ENCODE results near the gene CCDC91. TPM values are rescaled to one million over a fixed set of nuclear protein-coding genes. Genes with fewer than 3 reads are reported as not detected.
A peak's percentile ranks its signal among the peaks of the same experiment; 100 is the strongest.

CCDC91 gene
- total RNA-seq, 6 donors from 2014 or later, result 27.7 to 77.5 (median 30.2) TPM

- Histone ChIP-seq H3K36me3 (no peaks in the 10 kb centered on the region), H3K4me3 (no peak overlapping the region), H3K4me1 (no peaks in the 10 kb centered on the region), H3K27me3 (no peaks in the 10 kb centered on the region), H3K27ac (no peak overlapping the region), H3K9me3 (no peaks in the 10 kb centered on the region)
- WGBS, 2 donors, result 92% methylated on average over 1 of the region's 1 CpG
- TF ChIP-seq POLR2AphosphoS5 (IDR thresholded peaks at IDR 0.05), result no peak
- TF ChIP-seq EP300 (IDR thresholded peaks at IDR 0.05), result no peak
- TF ChIP-seq POLR2A (IDR thresholded peaks at IDR 0.05), result no peak
- TF ChIP-seq, protein P1, sequence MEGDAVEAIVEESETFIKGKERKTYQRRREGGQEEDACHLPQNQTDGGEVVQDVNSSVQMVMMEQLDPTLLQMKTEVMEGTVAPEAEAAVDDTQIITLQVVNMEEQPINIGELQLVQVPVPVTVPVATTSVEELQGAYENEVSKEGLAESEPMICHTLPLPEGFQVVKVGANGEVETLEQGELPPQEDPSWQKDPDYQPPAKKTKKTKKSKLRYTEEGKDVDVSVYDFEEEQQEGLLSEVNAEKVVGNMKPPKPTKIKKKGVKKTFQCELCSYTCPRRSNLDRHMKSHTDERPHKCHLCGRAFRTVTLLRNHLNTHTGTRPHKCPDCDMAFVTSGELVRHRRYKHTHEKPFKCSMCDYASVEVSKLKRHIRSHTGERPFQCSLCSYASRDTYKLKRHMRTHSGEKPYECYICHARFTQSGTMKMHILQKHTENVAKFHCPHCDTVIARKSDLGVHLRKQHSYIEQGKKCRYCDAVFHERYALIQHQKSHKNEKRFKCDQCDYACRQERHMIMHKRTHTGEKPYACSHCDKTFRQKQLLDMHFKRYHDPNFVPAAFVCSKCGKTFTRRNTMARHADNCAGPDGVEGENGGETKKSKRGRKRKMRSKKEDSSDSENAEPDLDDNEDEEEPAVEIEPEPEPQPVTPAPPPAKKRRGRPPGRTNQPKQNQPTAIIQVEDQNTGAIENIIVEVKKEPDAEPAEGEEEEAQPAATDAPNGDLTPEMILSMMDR (IDR thresholded peaks at IDR 0.05), result no peak
- DNase-seq (no peak), ATAC-seq (ENCODE audit: low FRiP score in 2 of 2) (no peak)
Observed at GRCh38 chr12:28484156-28484555, 293.9 kb downstream of the CCDC91 start.

GRCh38 chr12:28486521-28486920 lies 296.3 kb downstream of the CCDC91 start:
- WGBS, 2 donors, result 94 to 100% methylated on average over 1 of the region's 1 CpG
- Histone ChIP-seq H3K4me3 (no peak overlapping the region), H3K36me3 (no peaks in the 10 kb centered on the region), H3K27me3 (no peaks in the 10 kb centered on the region), H3K27ac (no peak overlapping the region), H3K9me3 (no peaks in the 10 kb centered on the region), H3K4me1 (no peaks in the 10 kb centered on the region)
- DNase-seq (no peak), ATAC-seq (ENCODE audit: low FRiP score in 2 of 2) (no peak)
- no peak for TF ChIP-seq EP300 (IDR thresholded peaks at IDR 0.05)
- TF ChIP-seq, protein P1 (IDR thresholded peaks at IDR 0.05), result no peak

DNA sequence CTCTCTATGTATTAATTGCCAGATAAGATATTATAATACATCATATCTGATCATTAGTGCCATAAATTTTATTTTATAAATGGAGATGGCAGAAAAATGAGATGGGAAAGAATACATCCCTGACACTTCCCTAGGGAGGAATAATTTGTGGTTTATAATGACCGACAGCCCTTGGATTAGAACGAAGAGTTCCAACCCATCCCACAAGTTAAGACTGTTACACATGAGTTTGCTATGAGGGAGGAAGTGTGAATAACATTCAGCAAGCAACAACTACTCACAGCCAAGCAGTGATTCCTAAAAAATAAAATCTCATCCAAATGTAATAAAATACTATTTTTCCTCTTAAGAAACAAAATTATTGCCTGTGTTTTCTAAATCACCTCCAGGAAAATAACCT lies 299.0 kb downstream of the CCDC91 start:
- 87 to 100% methylated on average over 2 of the region's 2 CpGs for WGBS, 2 donors

DNA sequence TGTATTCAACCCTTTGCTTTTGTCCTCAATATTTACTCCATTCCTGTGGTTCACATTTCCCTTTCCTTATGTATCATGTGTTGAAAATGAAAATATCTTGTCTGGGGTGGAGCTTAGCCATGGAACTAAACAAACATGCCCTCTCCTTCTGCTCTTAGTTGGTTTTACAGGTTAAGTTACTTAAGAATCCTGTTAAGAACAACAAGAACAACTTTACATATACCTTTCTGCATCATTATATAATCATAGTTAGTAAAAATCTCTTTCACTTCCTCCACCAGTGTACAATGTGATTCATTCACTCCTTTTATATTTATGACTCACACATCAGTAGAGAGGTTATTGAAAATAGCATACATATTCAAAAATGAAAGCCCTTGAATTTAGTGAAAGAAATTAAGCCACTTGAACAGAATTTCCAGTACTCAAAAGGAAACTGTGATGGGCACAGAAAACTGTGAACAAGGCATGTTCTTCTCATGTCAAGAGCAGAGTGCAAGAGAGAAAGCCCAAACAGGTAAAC lies 307.7 kb downstream of the CCDC91 start:
- Histone ChIP-seq H3K27ac (no peak overlapping the region), H3K27me3 (no peaks in the 10 kb centered on the region), H3K4me3 (no peak overlapping the region), H3K36me3 (no peaks in the 10 kb centered on the region), H3K9me3 (no peaks in the 10 kb centered on the region), H3K4me1 (no peaks in the 10 kb centered on the region)
- no peak for TF ChIP-seq POLR2AphosphoS5 (IDR thresholded peaks at IDR 0.05)
- no peak for ATAC-seq (ENCODE audit: low FRiP score in 2 of 2)
- no peak for DNase-seq

More for the DNA sequence above, 299.0 kb downstream of the CCDC91 start:
- Histone ChIP-seq H3K4me3 (no peak overlapping the region), H3K27me3 (no peaks in the 10 kb centered on the region), H3K4me1 (no peaks in the 10 kb centered on the region), H3K36me3 (no peaks in the 10 kb centered on the region), H3K27ac (no peak overlapping the region), H3K9me3 (no peaks in the 10 kb centered on the region)
- TF ChIP-seq EP300 (IDR thresholded peaks at IDR 0.05), result no peak
- ATAC-seq (ENCODE audit: low FRiP score in 2 of 2) (peak in 1 of 2 donors; percentile 82), DNase-seq (no peak)

DNA sequence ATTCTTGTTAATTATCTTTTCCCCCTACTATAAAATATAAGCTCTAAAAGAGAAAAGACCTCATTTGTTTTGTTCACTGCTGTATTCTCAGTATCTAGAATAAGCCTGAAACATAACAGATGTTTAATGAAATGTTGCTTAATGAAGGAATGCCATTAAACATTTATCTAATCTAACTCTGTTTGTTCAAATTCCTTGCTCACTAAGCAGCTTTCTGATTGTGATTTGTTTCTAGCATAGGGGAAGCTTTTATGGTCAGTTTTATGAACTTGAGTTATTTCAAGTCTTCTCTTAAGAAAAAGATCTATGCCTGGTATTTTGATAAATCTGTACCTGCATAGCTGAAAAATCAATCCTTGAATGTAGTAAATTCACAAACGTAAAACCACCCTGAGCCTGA lies 308.6 kb downstream of the CCDC91 start:
- ATAC-seq (ENCODE audit: low FRiP score in 2 of 2), result no peak
- TF ChIP-seq POLR2AphosphoS5 (IDR thresholded peaks at IDR 0.05), result no peak
- no peak for TF ChIP-seq EP300 (IDR thresholded peaks at IDR 0.05)
- TF ChIP-seq POLR2A (IDR thresholded peaks at IDR 0.05), result no peak
- TF ChIP-seq, protein P1 (IDR thresholded peaks at IDR 0.05), result no peak
- no peaks in the 10 kb centered on the region for H3K9me3 ChIP-seq
- DNase-seq, result no peak
- no peaks in the 10 kb centered on the region for H3K4me1 ChIP-seq
- H3K27me3 ChIP-seq, result no peaks in the 10 kb centered on the region
- no peak overlapping the region for H3K4me3 ChIP-seq
- no peaks in the 10 kb centered on the region for H3K36me3 ChIP-seq
- H3K27ac ChIP-seq, result no peak overlapping the region
- 75 to 76% methylated on average over 1 of the region's 1 CpG for WGBS, 2 donors

- Histone ChIP-seq H3K36me3 (no peaks in the 10 kb centered on the region), H3K27me3 (no peaks in the 10 kb centered on the region), H3K27ac (no peak overlapping the region), H3K9me3 (no peaks in the 10 kb centered on the region), H3K4me3 (no peak overlapping the region), H3K4me1 (no peaks in the 10 kb centered on the region)
- DNase-seq (no peak), ATAC-seq (ENCODE audit: low FRiP score in 2 of 2) (no peak)
- TF ChIP-seq EP300 (IDR thresholded peaks at IDR 0.05) (no peak), POLR2A (IDR thresholded peaks at IDR 0.05) (no peak), POLR2AphosphoS5 (IDR thresholded peaks at IDR 0.05) (no peak)
- TF ChIP-seq, protein P1 (IDR thresholded peaks at IDR 0.05), result no peak
- 82 to 89% methylated on average over 1 of the region's 1 CpG for WGBS, 2 donors
Observed at GRCh38 chr12:28500373-28501024, 310.2 kb downstream of the CCDC91 start.
